HepG2 (cell line): Measurements from ENCODE around the gene TCN2. TPM values are rescaled to one million over a fixed set of nuclear protein-coding genes. Genes with fewer than 3 reads are reported as not detected.

Source experiments
- ATF3 ChIP-seq: sonication (generic); formaldehyde crosslinking; IDR thresholded peaks from 2 replicates; pipeline ENCODE4 v1.4.0; 2020; ENCODE audit warnings: missing genetic modification reagents
- CBFB ChIP-seq: sonication (generic); formaldehyde crosslinking; IDR thresholded peaks from 2 replicates; pipeline ENCODE4 v1.4.0; 2020; ENCODE audit warnings: missing genetic modification reagents
- ELF3 ChIP-seq: IDR thresholded peaks from 2 replicates; pipeline ENCODE4 v1.6.1; 2016; ENCODE audit warnings: missing genetic modification reagents, missing compliant biosample characterization
- GLI4 ChIP-seq: sonication (generic); formaldehyde crosslinking; IDR thresholded peaks from 2 replicates; pipeline ENCODE4 v1.5.1; 2020; ENCODE audit warnings: missing genetic modification reagents, mild to moderate bottlenecking, moderate library complexity, borderline replicate concordance
- HNF4A ChIP-seq: sonication (generic); formaldehyde crosslinking; IDR thresholded peaks from 2 replicates; pipeline ENCODE4 v1.4.0; 2020; ENCODE audit warnings: missing genetic modification reagents
- KAT8 ChIP-seq: IDR thresholded peaks from 2 replicates; pipeline ENCODE4 v1.6.1; 2016; ENCODE audit warnings: missing genetic modification reagents, missing compliant biosample characterization
- KDM6A ChIP-seq: IDR thresholded peaks from 2 replicates; pipeline ENCODE4 v1.6.1; 2016; ENCODE audit warnings: low read depth
- MXI1 ChIP-seq: IDR thresholded peaks from 3 replicates; pipeline ENCODE4 v1.6.1; 2012; ENCODE audit warnings: low read depth, low read length, inconsistent platforms, borderline replicate concordance
- MYC ChIP-seq: sonication (generic); formaldehyde crosslinking; IDR thresholded peaks from 2 replicates; pipeline ENCODE4 v1.9.0; 2021; ENCODE audit warnings: missing genetic modification reagents, borderline replicate concordance
- PHF5A ChIP-seq: IDR thresholded peaks from one replicate; pipeline ENCODE4 v1.6.1; 2018; ENCODE audit warnings: low read depth, missing genetic modification reagents; ENCODE audit not compliant: unreplicated experiment
- ZKSCAN5 ChIP-seq: sonication (generic); formaldehyde crosslinking; IDR thresholded peaks from 2 replicates; pipeline ENCODE4 v1.5.1; 2020; ENCODE audit warnings: mild to moderate bottlenecking, missing genetic modification reagents
- ZNF136 ChIP-seq: sonication (generic); formaldehyde crosslinking; IDR thresholded peaks from 2 replicates; pipeline ENCODE4 v1.8.1; 2022; ENCODE audit warnings: low read depth, mild to moderate bottlenecking, moderate library complexity, missing genetic modification reagents
- ZNF263 ChIP-seq: sonication (generic); formaldehyde crosslinking; IDR thresholded peaks from 2 replicates; pipeline ENCODE4 v1.4.0; 2020; ENCODE audit warnings: missing genetic modification reagents
- ZNF292 ChIP-seq: sonication (generic); formaldehyde crosslinking; IDR thresholded peaks from 2 replicates; pipeline ENCODE4 v1.8.1; 2022; ENCODE audit warnings: mild to moderate bottlenecking, low read depth, missing genetic modification reagents, borderline replicate concordance
- ZNF44 ChIP-seq: sonication (generic); formaldehyde crosslinking; IDR thresholded peaks from 2 replicates; pipeline ENCODE4 v1.5.1; 2020; ENCODE audit warnings: mild to moderate bottlenecking, missing genetic modification reagents
- ZNF501 ChIP-seq: sonication (generic); formaldehyde crosslinking; IDR thresholded peaks from 2 replicates; pipeline ENCODE4 v1.5.1; 2020; ENCODE audit warnings: mild to moderate bottlenecking, moderate library complexity, missing genetic modification reagents
- ZNF644 ChIP-seq: IDR thresholded peaks from 2 replicates; pipeline ENCODE4 v1.6.1; 2016; ENCODE audit warnings: low read depth
- polyA plus RNA-seq, 8 experiments: library from polyadenylated mRNA; depleted of rRNA in 3 of 8; stranded (reverse) in 7 of 8; unstranded in 1 of 8; fragments of >200 nt; fragmentation: Illumina TruSeq in 4 of 8; extraction: Trizol in 4 of 8; gene quantifications; 2 replicates each; pipeline versions ENCODE4 v1.2.1 to v1.2.3, GENCODE V29; 2011 to 2016; ENCODE audit warnings: low read depth in 4 of 8, missing spikeins in 1 of 8, mixed read lengths in 1 of 8; ENCODE audit not compliant: insufficient read depth in 1 of 8
- total RNA-seq, 5 experiments: library from RNA; depleted of rRNA; stranded (reverse); fragments of >200 nt; fragmentation: Illumina TruSeq; extraction: Trizol; gene quantifications; 2 replicates each; pipeline ENCODE4 v1.2.3, GENCODE V29; 2016; ENCODE audit warnings: low read depth in 1 of 5
- TF ChIP-seq, protein P1 (sequence below): sonication (generic); formaldehyde crosslinking; IDR thresholded peaks from 2 replicates; pipeline ENCODE4 v1.4.0; 2020; ENCODE audit warnings: mild to moderate bottlenecking, low read depth, missing genetic modification reagents
- TF ChIP-seq, protein P2 (sequence below): sonication (generic); formaldehyde crosslinking; IDR thresholded peaks from 2 replicates; pipeline ENCODE4 v1.5.0; 2020; ENCODE audit warnings: missing genetic modification reagents
- TF ChIP-seq, protein P3 (sequence below): sonication (generic); formaldehyde crosslinking; IDR thresholded peaks from 2 replicates; pipeline ENCODE4 v1.9.0; 2022; ENCODE audit warnings: low read depth, missing genetic modification reagents
- TF ChIP-seq, protein P4 (sequence below): IDR thresholded peaks from 2 replicates; pipeline ENCODE4 v1.6.1; 2012; ENCODE audit warnings: low read depth, low read length, improper control_type of control experiment
- TF ChIP-seq, protein P5 (sequence below): sonication (generic); formaldehyde crosslinking; IDR thresholded peaks from 2 replicates; pipeline ENCODE4 v1.4.0; 2020; ENCODE audit warnings: missing genetic modification reagents

The TCN2 gene
- total and polyA plus RNA-seq, 2 of the 13 experiments (the other 11 are each of a cell fraction or from before 2014, with no cell fraction given): 0.29 to 0.31 TPM

GRCh38 chr22:30566125-30566524 lies 40.8 kb upstream of the TCN2 start (continued):
- TF ChIP-seq ELF3 (peak; percentile 46; the same call in 1 of the 2 replicates), MYC (CRISPR knock-in tag) (no peak), KAT8 (CRISPR knock-in tag) (peak; percentile 47; the same call in 1 of the 2 replicates), ZNF292 (peak; percentile 56; the same call in 1 of the 2 replicates), CBFB (CRISPR knock-in tag) (0 out of 2 replicates have a peak, but pooled peaks have one; percentile 22), ZNF44 (CRISPR knock-in tag) (no peak), PHF5A (CRISPR knock-in tag) (no peak), ZNF263 (0 out of 2 replicates have a peak, but pooled peaks have one; percentile 30), MXI1 (peak; percentile 28; the same call in 1 of the 3 replicates), ATF3 (CRISPR knock-in tag) (no peak), ZNF136 (CRISPR knock-in tag) (no peak), ZNF501 (peak; percentile 45; the same call in 1 of the 2 replicates), ZNF644 (0 out of 2 replicates have a peak, but pooled peaks have one; percentile 36), ZKSCAN5 (peak; percentile 94; the same call in 1 of the 2 replicates), GLI4 (CRISPR knock-in tag) (no peak), HNF4A (CRISPR knock-in tag) (peak; percentile 87), KDM6A (CRISPR knock-in tag) (0 out of 2 replicates have a peak, but pooled peaks have one; percentile 37)
- TF ChIP-seq, protein P1, sequence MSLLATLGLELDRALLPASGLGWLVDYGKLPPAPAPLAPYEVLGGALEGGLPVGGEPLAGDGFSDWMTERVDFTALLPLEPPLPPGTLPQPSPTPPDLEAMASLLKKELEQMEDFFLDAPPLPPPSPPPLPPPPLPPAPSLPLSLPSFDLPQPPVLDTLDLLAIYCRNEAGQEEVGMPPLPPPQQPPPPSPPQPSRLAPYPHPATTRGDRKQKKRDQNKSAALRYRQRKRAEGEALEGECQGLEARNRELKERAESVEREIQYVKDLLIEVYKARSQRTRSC (CRISPR knock-in tag): no peak
- TF ChIP-seq, protein P2, sequence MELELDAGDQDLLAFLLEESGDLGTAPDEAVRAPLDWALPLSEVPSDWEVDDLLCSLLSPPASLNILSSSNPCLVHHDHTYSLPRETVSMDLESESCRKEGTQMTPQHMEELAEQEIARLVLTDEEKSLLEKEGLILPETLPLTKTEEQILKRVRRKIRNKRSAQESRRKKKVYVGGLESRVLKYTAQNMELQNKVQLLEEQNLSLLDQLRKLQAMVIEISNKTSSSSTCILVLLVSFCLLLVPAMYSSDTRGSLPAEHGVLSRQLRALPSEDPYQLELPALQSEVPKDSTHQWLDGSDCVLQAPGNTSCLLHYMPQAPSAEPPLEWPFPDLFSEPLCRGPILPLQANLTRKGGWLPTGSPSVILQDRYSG (CRISPR knock-in tag): no peak
- TF ChIP-seq, protein P3, sequence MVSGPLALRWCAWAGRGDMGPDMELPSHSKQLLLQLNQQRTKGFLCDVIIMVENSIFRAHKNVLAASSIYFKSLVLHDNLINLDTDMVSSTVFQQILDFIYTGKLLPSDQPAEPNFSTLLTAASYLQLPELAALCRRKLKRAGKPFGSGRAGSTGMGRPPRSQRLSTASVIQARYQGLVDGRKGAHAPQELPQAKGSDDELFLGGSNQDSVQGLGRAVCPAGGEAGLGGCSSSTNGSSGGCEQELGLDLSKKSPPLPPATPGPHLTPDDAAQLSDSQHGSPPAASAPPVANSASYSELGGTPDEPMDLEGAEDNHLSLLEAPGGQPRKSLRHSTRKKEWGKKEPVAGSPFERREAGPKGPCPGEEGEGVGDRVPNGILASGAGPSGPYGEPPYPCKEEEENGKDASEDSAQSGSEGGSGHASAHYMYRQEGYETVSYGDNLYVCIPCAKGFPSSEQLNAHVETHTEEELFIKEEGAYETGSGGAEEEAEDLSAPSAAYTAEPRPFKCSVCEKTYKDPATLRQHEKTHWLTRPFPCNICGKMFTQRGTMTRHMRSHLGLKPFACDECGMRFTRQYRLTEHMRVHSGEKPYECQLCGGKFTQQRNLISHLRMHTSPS (CRISPR knock-in tag): peak; percentile 41; the same call in 1 of the 2 replicates
- TF ChIP-seq, protein P4, sequence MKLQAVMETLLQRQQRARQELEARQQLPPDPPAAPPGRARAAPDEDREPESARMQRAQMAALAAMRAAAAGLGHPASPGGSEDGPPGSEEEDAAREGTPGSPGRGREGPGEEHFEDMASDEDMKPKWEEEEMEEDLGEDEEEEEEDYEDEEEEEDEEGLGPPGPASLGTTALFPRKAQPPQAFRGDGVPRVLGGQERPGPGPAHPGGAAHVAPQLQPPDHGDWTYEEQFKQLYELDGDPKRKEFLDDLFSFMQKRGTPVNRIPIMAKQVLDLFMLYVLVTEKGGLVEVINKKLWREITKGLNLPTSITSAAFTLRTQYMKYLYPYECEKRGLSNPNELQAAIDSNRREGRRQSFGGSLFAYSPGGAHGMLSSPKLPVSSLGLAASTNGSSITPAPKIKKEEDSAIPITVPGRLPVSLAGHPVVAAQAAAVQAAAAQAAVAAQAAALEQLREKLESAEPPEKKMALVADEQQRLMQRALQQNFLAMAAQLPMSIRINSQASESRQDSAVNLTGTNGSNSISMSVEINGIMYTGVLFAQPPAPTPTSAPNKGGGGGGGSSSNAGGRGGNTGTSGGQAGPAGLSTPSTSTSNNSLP: peak; percentile 66; the same call in 1 of the 2 replicates
- TF ChIP-seq, protein P5, sequence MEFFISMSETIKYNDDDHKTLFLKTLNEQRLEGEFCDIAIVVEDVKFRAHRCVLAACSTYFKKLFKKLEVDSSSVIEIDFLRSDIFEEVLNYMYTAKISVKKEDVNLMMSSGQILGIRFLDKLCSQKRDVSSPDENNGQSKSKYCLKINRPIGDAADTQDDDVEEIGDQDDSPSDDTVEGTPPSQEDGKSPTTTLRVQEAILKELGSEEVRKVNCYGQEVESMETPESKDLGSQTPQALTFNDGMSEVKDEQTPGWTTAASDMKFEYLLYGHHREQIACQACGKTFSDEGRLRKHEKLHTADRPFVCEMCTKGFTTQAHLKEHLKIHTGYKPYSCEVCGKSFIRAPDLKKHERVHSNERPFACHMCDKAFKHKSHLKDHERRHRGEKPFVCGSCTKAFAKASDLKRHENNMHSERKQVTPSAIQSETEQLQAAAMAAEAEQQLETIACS (CRISPR knock-in tag): no peak
